CD4-positive, alpha-beta T cell treated with Interleukin-17A for 4 hours (primary cell): Measurements from ENCODE around the gene KRTAP10-9.

ENCODE experiments used
- DNase-seq: peaks from one replicate; pipeline ENCODE4 v3.0.0-alpha.2; 2020; ENCODE audit warnings: mixed read lengths

KRTAP10-9 gene

GRCh38 chr21:44670642-44671432 lies 43.9 kb downstream of the KRTAP10-9 start:
- no peak for DNase-seq

GRCh38 chr21:44671911-44672310 lies 45.0 kb downstream of the KRTAP10-9 start:
- DNase-seq: no peak

- DNase-seq: no peak
Measured at GRCh38 chr21:44677881-44678280, 51.0 kb downstream of the KRTAP10-9 start.
